WTC11 (cell line): ENCODE results near the gene GAB4. TPM values are rescaled to one million over a fixed set of nuclear protein-coding genes. Genes with fewer than 3 reads are reported as not detected.

ENCODE experiments used
- ATAC-seq: fragments of 200-7000 bp; cut with Tn5 transposase; 2 replicates; pipeline ENCODE4 v1.10.0; 2021; ENCODE audit warnings: mild to moderate bottlenecking, moderate library complexity
- CTCF ChIA-PET: fragments of 300-600 bp; sonication (Branson Sonifier 250); formaldehyde crosslinking; loops from one replicate; lab custom pipeline; 2021; ENCODE audit warnings: antibody characterized with exemption; lab: Charles Lee
- POLR2A ChIA-PET: fragments of 350-600 bp; sonication (Branson Sonifier 250); formaldehyde crosslinking; loops from one replicate; lab custom pipeline; 2021; ENCODE audit warnings: antibody characterized with exemption; lab: Charles Lee
- DNase-seq: peaks from one replicate; pipeline ENCODE4 v3.0.0; 2021; ENCODE audit warnings: low spot score
- H3K27ac Mint-ChIP-seq: 2 replicates; pipeline ENCODE4 v1.8.0; 2021; ENCODE audit warnings: mixed read lengths
- H3K27me3 Mint-ChIP-seq: 2 replicates; pipeline ENCODE4 v1.8.0; 2021; ENCODE audit warnings: low read depth, mild to moderate bottlenecking, moderate library complexity, mixed read lengths
- H3K36me3 Mint-ChIP-seq: 2 replicates; pipeline ENCODE4 v1.8.0; 2021; ENCODE audit warnings: mixed read lengths
- H3K4me1 Mint-ChIP-seq: 2 replicates; pipeline ENCODE4 v1.8.0; 2022; ENCODE audit warnings: mixed read lengths
- H3K4me3 Mint-ChIP-seq: 2 replicates; pipeline ENCODE4 v1.8.0; 2021; ENCODE audit warnings: mild to moderate bottlenecking, moderate library complexity, mixed read lengths
- H3K9me3 Mint-ChIP-seq: 2 replicates; pipeline ENCODE4 v1.8.0; 2021; ENCODE audit warnings: mixed read lengths
- ATF3 ChIP-seq: sonication (generic); formaldehyde crosslinking; conservative IDR thresholded peaks from 2 replicates; pipeline ENCODE4 v1.8.1; 2022; ENCODE audit warnings: mild to moderate bottlenecking, missing genetic modification reagents
- CBFB ChIP-seq: sonication (generic); formaldehyde crosslinking; IDR thresholded peaks from 2 replicates; pipeline ENCODE4 v1.8.1; 2022; ENCODE audit warnings: mild to moderate bottlenecking, low read depth, missing genetic modification reagents
- CREB1 ChIP-seq: sonication (generic); formaldehyde crosslinking; IDR thresholded peaks from 2 replicates; pipeline ENCODE4 v1.8.0; 2023; ENCODE audit warnings: mild to moderate bottlenecking, missing genetic modification reagents
- FOXP4 ChIP-seq: sonication (generic); formaldehyde crosslinking; IDR thresholded peaks from 2 replicates; pipeline ENCODE4 v1.8.0; 2022; ENCODE audit warnings: mild to moderate bottlenecking, missing genetic modification reagents
- HMGA2 ChIP-seq: fragments of 250-450 bp; sonication (Bioruptor Pico); IDR thresholded peaks from 2 replicates; pipeline ENCODE4 v1.4.0; 2021; ENCODE audit warnings: mild to moderate bottlenecking, moderate library complexity
- IRF1 ChIP-seq: sonication (generic); formaldehyde crosslinking; IDR thresholded peaks from 2 replicates; pipeline ENCODE4 v1.8.0; 2023; ENCODE audit warnings: missing genetic modification reagents
- IRF2 ChIP-seq: sonication (generic); formaldehyde crosslinking; IDR thresholded peaks from 2 replicates; pipeline ENCODE4 v1.8.0; 2022; ENCODE audit warnings: low read depth, missing genetic modification reagents, borderline replicate concordance
- MXD4 ChIP-seq: fragments of 250-450 bp; sonication (Bioruptor Pico); IDR thresholded peaks from 2 replicates; pipeline ENCODE4 v1.8.0; 2021; ENCODE audit warnings: mild to moderate bottlenecking, moderate library complexity, borderline replicate concordance
- NR2C2 ChIP-seq: sonication (generic); formaldehyde crosslinking; IDR thresholded peaks from 2 replicates; pipeline ENCODE4 v1.8.0; 2022; ENCODE audit warnings: mild to moderate bottlenecking, missing genetic modification reagents
- OVOL2 ChIP-seq: fragments of 250-450 bp; sonication (Bioruptor Pico); IDR thresholded peaks from 2 replicates; pipeline ENCODE4 v1.9.0; 2021; ENCODE audit warnings: mild to moderate bottlenecking, borderline replicate concordance
- PRDM15 ChIP-seq: sonication (generic); formaldehyde crosslinking; IDR thresholded peaks from 2 replicates; pipeline ENCODE4 v1.8.0; 2022; ENCODE audit warnings: missing genetic modification reagents
- SMAD3 ChIP-seq: sonication (generic); formaldehyde crosslinking; IDR thresholded peaks from 2 replicates; pipeline ENCODE4 v1.8.0; 2022; ENCODE audit warnings: missing genetic modification reagents, mild to moderate bottlenecking, borderline replicate concordance
- SOX15 ChIP-seq: fragments of 250-450 bp; sonication (Bioruptor Pico); IDR thresholded peaks from 2 replicates; pipeline ENCODE4 v1.9.0; 2021; ENCODE audit warnings: mild to moderate bottlenecking
- TEAD1 ChIP-seq: sonication (generic); formaldehyde crosslinking; IDR thresholded peaks from 2 replicates; pipeline ENCODE4 v1.8.0; 2022; ENCODE audit warnings: mild to moderate bottlenecking, missing genetic modification reagents
- ZBTB21 ChIP-seq: sonication (generic); formaldehyde crosslinking; IDR thresholded peaks from 2 replicates; pipeline ENCODE4 v1.8.1; 2023; ENCODE audit warnings: mild to moderate bottlenecking, missing genetic modification reagents, borderline replicate concordance
- ZNF396 ChIP-seq: fragments of 250-450 bp; sonication (Bioruptor Pico); IDR thresholded peaks from 2 replicates; pipeline ENCODE4 v1.8.0; 2021; ENCODE audit warnings: mild to moderate bottlenecking, moderate library complexity, borderline replicate concordance
- ZNF416 ChIP-seq: fragments of 250-450 bp; sonication (Bioruptor Pico); IDR thresholded peaks from 2 replicates; pipeline ENCODE4 v1.9.0; 2021; ENCODE audit warnings: mild to moderate bottlenecking, inconsistent platforms
- total RNA-seq: library from RNA; stranded (reverse); gene quantifications from 3 replicates; pipeline ENCODE4 v1.2.3, GENCODE V29; 2021
- TF ChIP-seq, protein P1 (sequence below): sonication (generic); formaldehyde crosslinking; IDR thresholded peaks from 2 replicates; pipeline ENCODE4 v1.8.1; 2023; ENCODE audit warnings: mild to moderate bottlenecking, missing genetic modification reagents
- TF ChIP-seq, protein P2 (sequence below): sonication (generic); formaldehyde crosslinking; IDR thresholded peaks from 2 replicates; pipeline ENCODE4 v1.8.1; 2023; ENCODE audit warnings: mild to moderate bottlenecking, missing genetic modification reagents, borderline replicate concordance
- TF ChIP-seq, protein P3 (sequence below): sonication (generic); formaldehyde crosslinking; IDR thresholded peaks from 2 replicates; pipeline ENCODE4 v1.8.0; 2022; ENCODE audit warnings: mild to moderate bottlenecking, missing genetic modification reagents

The GAB4 gene
- total RNA-seq, 1 experiment from 2014 or later: 0.09 TPM

- TF ChIP-seq SMAD3 (CRISPR knock-in tag): no peak
- TF ChIP-seq OVOL2 (CRISPR knock-in tag): no peak
- no peak for TF ChIP-seq FOXP4 (CRISPR knock-in tag)
- no peak for TF ChIP-seq IRF2 (CRISPR knock-in tag)
Observed at GRCh38 chr22:16987822-16988221, 20.2 kb downstream of the GAB4 start.

DNA sequence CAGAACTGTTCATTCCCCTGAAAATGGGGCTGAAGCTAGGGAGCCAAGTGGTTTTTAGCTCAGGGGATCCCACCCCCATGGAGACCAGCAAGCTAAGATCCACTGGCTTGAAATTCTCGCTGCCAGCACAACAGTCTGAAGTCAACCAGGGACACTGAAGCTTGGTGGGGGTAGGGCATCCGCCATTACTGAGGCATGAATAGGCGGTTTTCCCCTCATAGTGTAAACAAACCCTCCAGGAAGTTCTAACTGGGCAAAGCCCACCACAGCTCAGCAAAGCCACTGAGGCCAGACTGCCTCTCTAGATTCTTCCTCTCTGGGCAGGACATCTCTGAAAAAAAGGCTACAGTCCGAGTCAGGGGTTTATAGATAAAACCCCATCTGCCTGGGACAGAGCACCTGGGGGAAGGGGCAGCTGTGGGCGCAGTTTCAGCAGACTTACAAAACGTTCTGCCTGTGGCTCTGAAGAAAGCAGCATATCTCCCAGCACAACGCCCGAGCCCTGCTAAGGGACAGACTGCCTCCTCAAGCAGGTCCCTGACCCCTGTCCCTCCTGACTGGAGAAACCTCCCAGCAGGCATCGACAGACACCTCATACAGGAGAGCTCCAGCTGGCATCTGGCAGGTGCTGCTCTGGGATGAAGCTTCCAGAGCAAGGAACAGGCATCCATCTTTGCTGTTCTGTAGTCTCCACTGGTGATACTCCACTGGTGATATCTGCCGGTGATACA is 32.7 kb downstream of the GAB4 start:
- Mint-ChIP-seq H3K4me3 (no peak overlapping the region), H3K27me3 (peaks cover 35% of the 10 kb centered on the region), H3K27ac (no peak overlapping the region), H3K4me1 (no peaks in the 10 kb centered on the region), H3K9me3 (peaks cover 82% of the 10 kb centered on the region), H3K36me3 (peaks cover 66% of the 10 kb centered on the region)
- no peak for DNase-seq
- TF ChIP-seq PRDM15 (CRISPR knock-in tag) (no peak), MXD4 (no peak), TEAD1 (CRISPR knock-in tag) (no peak), SOX15 (CRISPR knock-in tag) (no peak), CREB1 (CRISPR knock-in tag) (no peak), ZNF416 (CRISPR knock-in tag) (no peak), HMGA2 (CRISPR knock-in tag) (no peak), ZNF396 (CRISPR knock-in tag) (no peak), ZBTB21 (CRISPR knock-in tag) (no peak), NR2C2 (CRISPR knock-in tag) (no peak), IRF1 (CRISPR knock-in tag) (no peak), CBFB (no peak), ATF3 (CRISPR knock-in tag) (no peak)
- TF ChIP-seq, protein P1, sequence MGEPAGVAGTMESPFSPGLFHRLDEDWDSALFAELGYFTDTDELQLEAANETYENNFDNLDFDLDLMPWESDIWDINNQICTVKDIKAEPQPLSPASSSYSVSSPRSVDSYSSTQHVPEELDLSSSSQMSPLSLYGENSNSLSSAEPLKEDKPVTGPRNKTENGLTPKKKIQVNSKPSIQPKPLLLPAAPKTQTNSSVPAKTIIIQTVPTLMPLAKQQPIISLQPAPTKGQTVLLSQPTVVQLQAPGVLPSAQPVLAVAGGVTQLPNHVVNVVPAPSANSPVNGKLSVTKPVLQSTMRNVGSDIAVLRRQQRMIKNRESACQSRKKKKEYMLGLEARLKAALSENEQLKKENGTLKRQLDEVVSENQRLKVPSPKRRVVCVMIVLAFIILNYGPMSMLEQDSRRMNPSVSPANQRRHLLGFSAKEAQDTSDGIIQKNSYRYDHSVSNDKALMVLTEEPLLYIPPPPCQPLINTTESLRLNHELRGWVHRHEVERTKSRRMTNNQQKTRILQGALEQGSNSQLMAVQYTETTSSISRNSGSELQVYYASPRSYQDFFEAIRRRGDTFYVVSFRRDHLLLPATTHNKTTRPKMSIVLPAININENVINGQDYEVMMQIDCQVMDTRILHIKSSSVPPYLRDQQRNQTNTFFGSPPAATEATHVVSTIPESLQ (CRISPR knock-in tag): no peak
- TF ChIP-seq, protein P2, sequence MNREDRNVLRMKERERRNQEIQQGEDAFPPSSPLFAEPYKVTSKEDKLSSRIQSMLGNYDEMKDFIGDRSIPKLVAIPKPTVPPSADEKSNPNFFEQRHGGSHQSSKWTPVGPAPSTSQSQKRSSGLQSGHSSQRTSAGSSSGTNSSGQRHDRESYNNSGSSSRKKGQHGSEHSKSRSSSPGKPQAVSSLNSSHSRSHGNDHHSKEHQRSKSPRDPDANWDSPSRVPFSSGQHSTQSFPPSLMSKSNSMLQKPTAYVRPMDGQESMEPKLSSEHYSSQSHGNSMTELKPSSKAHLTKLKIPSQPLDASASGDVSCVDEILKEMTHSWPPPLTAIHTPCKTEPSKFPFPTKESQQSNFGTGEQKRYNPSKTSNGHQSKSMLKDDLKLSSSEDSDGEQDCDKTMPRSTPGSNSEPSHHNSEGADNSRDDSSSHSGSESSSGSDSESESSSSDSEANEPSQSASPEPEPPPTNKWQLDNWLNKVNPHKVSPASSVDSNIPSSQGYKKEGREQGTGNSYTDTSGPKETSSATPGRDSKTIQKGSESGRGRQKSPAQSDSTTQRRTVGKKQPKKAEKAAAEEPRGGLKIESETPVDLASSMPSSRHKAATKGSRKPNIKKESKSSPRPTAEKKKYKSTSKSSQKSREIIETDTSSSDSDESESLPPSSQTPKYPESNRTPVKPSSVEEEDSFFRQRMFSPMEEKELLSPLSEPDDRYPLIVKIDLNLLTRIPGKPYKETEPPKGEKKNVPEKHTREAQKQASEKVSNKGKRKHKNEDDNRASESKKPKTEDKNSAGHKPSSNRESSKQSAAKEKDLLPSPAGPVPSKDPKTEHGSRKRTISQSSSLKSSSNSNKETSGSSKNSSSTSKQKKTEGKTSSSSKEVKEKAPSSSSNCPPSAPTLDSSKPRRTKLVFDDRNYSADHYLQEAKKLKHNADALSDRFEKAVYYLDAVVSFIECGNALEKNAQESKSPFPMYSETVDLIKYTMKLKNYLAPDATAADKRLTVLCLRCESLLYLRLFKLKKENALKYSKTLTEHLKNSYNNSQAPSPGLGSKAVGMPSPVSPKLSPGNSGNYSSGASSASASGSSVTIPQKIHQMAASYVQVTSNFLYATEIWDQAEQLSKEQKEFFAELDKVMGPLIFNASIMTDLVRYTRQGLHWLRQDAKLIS: no peak
- TF ChIP-seq, protein P3, sequence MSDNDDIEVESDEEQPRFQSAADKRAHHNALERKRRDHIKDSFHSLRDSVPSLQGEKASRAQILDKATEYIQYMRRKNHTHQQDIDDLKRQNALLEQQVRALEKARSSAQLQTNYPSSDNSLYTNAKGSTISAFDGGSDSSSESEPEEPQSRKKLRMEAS (CRISPR knock-in tag): no peak
- CTCF ChIA-PET: no interaction called here
- ATAC-seq: no peak
- POLR2A ChIA-PET: no interaction called here

More at GRCh38 chr22:16987822-16988221, 20.2 kb downstream of the GAB4 start:
- Mint-ChIP-seq H3K4me3 (no peak overlapping the region), H3K27ac (no peak overlapping the region), H3K9me3 (peaks cover 88% of the 10 kb centered on the region), H3K27me3 (peaks cover 31% of the 10 kb centered on the region), H3K36me3 (peaks cover 48% of the 10 kb centered on the region), H3K4me1 (no peaks in the 10 kb centered on the region)
- POLR2A ChIA-PET: no interaction called here
- ATAC-seq: no peak
- DNase-seq: no peak
- CTCF ChIA-PET: no interaction called here
